CD4-positive, alpha-beta T cell treated with Interferon gamma for 1 hour (primary cell): ENCODE results near the gene SLC35F3.

Experiments
- DNase-seq: peaks from one replicate; pipeline ENCODE4 v3.0.0-alpha.2; 2020

The SLC35F3 gene

DNA sequence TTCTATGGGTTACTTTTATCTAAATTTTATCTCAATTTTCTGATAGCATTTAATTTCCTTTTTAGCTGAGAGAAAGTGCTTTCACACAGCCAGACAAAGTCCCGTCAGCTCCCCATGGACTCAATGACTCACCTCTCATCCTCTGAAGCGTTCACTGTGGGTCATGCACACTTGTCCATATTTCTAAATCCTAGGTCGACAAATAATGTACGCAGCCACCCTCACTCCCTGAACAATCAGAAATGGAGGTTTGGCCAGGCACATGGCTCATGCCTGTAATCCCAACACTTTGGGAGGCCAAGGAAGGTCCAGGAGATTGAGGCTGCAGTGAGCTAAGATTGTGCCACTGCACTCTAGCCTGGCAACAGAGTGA is 426.4 kb downstream of the SLC35F3 start:
- no peak for DNase-seq

GRCh38 chr1:234331507-234331906 is 427.0 kb downstream of the SLC35F3 start:
- DNase-seq = peak; percentile 35

DNA sequence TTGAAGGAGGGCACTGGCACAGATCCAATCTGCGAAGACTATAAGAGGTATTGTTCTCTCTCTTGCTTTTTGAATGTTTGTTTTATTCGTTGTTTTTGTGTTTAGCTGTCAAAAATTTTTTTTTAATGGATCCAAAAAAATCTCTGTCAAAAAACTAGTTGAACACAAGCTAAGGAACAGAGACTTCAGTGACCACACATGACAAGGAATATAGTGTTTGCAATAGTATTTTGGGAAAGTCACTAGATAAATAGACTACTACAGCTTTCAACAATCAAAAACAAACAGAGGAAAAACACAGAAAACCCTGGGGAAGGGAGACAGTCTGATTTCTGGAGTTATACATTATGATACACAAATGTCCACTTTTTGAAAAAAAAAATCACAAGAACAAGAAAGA is 431.9 kb downstream of the SLC35F3 start:
- DNase-seq = no peak

DNA sequence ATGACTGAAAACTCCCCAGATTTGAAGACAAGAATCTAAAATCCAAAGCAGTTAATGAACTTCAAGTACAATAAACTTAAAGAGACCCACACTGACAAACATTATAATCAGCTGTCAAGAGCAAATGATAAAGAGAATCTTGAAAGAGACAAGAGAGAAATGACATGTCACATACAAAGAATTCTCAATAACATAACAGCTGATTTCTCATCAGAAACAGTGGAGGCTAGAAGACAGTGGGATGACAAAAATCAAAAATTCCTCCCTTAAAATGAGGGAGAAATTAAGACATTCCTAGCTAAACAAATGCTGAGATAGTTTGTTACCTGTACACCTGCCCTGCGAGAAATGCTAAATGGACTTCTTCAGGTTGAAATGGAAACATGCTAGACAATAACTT is 432.8 kb downstream of the SLC35F3 start:
- DNase-seq = no peak

GRCh38 chr1:234340528-234340927 is 436.1 kb downstream of the SLC35F3 start:
- no peak for DNase-seq

DNA sequence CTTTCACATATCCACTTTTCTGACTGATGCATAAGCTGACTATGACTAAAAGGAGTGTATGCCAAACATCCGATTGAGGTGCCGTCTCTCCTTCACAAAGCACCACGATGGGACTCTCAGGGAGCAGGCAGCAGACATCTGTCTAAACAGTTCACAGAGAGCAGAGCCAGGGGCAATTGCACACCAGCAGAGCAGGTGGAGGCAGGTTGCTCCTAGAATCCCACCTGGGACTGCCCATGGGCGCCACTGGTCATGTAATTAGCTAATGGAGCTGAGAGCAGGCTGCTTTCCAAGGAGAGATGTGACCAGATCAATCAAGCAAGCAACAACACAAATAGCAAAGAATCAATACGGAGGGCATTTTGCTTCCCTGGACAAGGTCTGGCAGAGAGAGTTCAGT is 438.3 kb downstream of the SLC35F3 start:
- DNase-seq = no peak

- DNase-seq = no peak
Measured at GRCh38 chr1:234345237-234345636, 440.8 kb downstream of the SLC35F3 start.

DNA sequence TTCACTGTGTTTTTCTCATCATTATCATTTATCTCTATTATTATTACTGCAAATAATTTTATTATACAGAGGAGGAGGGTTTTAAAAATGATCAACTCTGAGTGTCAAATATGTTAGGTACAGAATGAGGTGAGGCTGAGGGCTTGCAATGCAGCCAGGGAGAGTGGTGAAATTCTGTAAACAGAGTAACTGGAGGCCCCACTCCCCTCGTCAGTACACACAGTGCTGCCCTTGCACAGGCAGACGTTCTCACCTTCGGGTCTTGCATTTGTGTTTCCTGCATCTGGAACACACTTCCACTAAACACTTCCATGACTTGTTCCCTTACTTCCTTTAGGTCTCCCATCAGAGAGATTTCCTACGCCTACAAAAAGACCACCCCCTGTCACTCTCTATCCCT is 444.5 kb downstream of the SLC35F3 start:
- DNase-seq = no peak

GRCh38 chr1:234355782-234356510 is 451.5 kb downstream of the SLC35F3 start:
- DNase-seq = no peak

DNA sequence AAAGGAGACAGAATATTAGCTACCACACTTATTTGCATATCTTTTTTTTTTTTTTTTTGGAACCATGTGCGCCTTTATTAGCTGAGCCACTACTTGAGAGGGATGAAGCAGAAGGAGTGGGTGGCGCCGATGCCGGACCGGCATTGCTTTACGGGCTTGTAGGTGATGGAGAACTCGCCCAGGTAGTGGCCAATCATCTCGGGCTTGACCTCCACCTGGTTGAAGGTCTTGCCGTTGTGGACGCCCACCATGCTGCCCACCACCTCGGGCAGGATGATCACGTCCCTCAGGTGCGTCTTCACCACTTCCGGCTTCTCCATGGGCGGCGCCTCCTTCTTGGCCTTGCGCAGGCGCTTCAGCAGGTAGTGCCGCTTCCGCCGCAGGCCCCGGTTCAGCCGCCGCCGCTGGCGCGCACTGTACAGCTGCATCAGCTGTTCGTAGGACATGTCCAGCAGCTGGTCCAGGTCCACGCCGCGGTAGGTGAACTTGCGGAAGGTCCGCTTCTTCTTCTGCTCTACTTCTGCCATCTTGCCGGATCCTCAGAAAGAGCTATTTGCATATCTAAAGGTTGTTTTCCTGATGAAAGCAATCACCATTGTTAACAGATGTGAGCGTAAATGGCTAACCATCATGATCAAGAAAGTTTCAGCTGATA is 452.3 kb downstream of the SLC35F3 start:
- DNase-seq = peak; percentile 58

- DNase-seq = no peak
Measured at GRCh38 chr1:234357831-234358230, 453.4 kb downstream of the SLC35F3 start.

DNA sequence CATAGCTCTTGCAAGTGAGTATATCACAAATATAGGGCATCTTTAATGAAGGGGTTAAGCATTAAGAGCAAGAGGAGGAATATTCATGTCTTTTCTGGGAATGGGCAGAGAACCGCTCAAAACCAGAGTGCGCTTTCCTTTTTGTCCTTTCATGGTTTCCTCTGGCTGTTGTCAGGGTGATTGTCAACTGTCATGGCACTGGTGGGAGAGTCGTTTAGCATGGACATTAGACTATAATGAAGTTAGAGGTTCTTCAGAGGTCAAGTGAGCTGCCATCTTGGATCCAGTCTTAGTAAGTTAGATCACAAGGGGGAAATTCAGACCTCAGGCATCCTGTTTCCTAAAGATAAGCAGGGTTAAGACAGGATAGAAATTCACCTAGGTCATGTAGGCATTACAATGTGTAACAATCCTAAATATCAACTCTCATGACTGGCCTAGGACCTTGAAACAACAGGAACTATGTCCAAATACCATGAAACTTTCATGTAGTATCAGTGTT is 456.7 kb downstream of the SLC35F3 start:
- DNase-seq = no peak

DNA sequence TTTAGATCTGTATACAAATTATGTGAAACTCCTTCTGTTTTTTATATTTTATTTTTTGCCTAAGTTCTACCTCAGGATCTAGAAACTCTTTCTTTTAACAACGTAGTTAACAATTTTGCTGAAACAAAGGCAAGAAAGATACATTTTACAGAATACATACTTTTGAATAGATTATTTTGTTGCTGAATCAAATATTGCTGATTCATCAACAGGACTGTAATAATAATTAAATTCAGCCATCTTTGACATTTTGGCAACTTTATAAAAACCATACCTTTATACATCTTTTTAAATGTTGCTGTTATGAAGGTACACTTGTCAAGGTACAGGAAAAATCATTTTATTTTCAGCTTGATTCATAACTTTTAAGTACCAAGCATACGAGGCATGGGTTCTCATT is 458.1 kb downstream of the SLC35F3 start:
- DNase-seq = no peak

DNA sequence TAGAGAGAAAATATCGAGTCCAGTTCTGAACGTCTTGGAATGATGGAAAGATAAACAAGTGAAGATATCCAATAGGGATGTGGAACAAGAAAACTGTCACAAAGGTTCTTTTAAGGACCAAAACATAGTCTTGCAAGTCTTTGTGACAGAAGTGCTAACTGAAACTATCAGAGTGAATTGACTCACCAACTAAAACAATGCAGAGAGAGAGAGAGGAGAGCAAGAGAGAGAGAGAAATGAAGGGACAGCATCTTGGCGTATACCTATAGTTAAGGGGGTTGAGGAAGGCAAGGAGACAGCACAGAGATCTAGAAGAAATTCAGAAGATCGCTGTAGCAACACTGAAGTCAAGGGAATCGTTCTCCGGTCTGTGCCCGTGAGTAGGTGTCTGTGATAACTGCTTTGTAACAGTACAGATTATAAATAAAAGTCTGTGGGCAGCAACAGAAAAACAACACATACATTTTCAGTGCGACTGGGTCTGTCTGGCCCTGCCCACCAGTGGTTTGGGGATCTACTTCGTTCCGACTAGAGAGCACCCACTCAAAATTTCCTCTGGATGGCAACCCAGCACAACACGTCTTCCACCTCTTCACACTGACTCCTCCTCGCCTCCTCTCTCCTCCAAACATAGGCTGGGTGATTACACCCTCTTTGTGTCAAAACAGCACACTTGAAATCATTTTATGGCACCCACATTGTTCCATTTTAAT is 464.0 kb downstream of the SLC35F3 start:
- no peak for DNase-seq

GRCh38 chr1:234369033-234369430 is 464.6 kb downstream of the SLC35F3 start:
- no peak for DNase-seq

- DNase-seq = no peak
Measured at GRCh38 chr1:234369784-234370183, 465.3 kb downstream of the SLC35F3 start.

DNA sequence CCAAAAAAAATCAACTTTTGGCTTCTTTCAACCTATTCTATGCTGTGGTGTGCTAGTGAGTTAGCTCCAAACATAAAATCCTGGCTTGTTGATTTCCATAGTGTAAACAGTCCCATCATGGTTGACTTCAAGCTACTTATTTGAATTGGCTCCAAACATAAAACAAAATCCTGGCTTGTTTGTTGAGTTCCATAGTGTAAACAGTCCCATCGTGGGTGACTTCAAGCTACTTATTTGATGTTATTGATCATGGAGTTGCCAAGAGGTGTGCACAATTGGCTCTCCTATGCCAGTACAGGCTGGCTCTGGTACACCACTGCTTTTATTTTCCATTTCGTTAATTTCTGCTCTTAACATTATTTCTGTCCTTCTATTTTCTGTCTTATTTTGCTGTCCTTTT is 466.9 kb downstream of the SLC35F3 start:
- no peak for DNase-seq

DNA sequence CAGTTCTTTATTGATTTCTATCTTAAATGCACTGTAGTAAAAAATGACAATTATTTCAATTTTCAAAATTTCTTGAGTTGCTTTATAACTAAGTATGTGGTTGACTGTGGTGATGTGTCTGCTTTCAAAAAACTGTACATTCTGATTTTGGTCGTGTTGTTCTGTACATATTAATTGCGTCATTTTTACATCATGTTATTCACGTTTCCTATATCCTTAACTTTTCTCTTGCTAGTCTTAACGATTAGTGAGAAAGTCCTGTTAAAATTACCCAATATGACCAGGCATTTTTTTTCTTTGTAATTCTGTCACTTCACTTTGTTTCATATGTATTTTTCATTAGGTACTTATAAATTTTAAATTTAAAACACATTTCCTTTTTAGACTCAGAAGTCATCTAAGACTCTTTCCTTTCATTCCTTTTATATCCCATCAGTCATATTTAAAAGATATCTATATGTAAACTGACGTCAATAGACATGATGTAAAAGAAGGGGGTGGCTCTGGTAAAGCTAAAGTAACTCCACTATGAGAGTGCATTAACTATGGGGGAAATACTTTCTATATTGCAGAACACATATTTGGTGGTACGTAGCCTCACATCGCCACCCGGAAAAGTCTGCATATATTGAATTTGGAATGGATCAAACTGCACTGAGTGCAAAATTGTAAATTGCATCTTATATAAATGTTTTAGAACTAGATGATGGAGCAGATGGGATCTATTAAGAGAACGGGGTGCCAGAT is 467.7 kb downstream of the SLC35F3 start:
- no peak for DNase-seq

GRCh38 chr1:234373064-234373958 is 468.8 kb downstream of the SLC35F3 start, which contains the start of gene COA6:
Gene COA6, plus strand, starts transcription at chr1:234373456. Its CDS starts 11 bp downstream, at chr1:234373467.
- DNase-seq = peak; percentile 90

DNA sequence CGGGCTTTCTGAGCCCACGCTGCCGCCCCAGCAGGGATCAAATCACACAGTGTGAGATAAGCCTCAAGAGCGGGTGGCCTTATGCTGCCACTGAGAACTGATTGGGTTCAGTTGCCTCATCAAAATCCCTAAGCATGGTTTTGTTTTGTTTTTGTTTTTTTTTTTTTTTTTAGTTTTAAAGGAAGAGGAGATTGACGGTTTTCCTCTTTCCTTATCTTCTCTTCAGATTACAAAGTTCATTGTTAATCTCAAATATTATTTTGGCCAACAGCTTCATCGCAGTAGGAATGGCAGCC is 469.4 kb downstream of the SLC35F3 start:
- no peak for DNase-seq
